Heart left ventricle (tissue), 13 donors: Measurements from ENCODE around the gene ABR.

Experiments used
- POLR2A ChIP-seq, 2 donors: fragments of 450-650 bp; IDR thresholded peaks; one replicate each; pipeline ENCODE4 v1.6.1; 2017; ENCODE audit warnings: antibody characterized with exemption in 2 of 2, mild to moderate bottlenecking in 2 of 2, moderate library complexity in 2 of 2
- TF ChIP-seq, protein P1 (sequence below), 12 donors: fragments of 200-600 bp; sonication (generic) in 4 of 12; IDR thresholded peaks; one replicate each; pipeline versions ENCODE4 v1.5.0 to v1.8.0; 2018 to 2022; ENCODE audit warnings: antibody characterized with exemption in 12 of 12, mild to moderate bottlenecking in 5 of 12
- donor health status: ischemic (EF 13 %, LVEDD 7.1; RV severe dilation, severe dysfunction).
- donor health status: DM: no; HTN: yes; CAD: no.
- donor health status: DM: no; HTN: no; CAD: no.
- donor health status: ischemic (EF 25% LVEDD 6.9; RV normal size, moderate dysfunction).
- donor health status: ischemic (EF 25% LVEDD 5.7; RV mildly dilated, moderate dysfunction).
- donor health status: ischemic (EF 35%, LVEDD 5.7; RV mildly dilated, moderate dysfunction).
- donor health status: nonischemic (EF 11% LVEDD 7.7; RV severe dilation, severe dysfunction).
- donor health status: DM: yes; HTN: yes; CAD: no.
- donor health status: PGD.
- donor health status: ischemic (EF 29% LVEDD 5.4; RV normal size, mild dysfunction).
- donor health status: nonischemic (EF 23%, LVEDD 6.1; RV moderate dilation, normal function).

DNA sequence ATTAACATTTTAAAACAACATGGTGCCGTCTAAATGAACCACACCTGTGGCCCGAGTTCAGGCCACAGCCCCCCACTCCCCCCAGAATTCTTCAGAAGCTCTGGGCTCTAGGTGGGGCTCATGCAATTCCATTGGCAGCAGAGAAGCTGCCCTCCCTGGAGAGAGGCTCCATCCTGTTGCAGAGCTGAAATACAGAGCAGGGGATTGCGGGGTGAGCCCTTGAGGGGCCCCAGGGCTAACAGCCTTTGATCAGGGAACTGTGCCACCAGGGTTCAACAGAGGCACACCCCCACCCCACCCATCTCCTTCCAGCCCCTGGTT, 69.3 kb downstream of the ABR start:
- no peak for TF ChIP-seq POLR2A (IDR thresholded peaks at IDR 0.05)
- TF ChIP-seq, protein P1, sequence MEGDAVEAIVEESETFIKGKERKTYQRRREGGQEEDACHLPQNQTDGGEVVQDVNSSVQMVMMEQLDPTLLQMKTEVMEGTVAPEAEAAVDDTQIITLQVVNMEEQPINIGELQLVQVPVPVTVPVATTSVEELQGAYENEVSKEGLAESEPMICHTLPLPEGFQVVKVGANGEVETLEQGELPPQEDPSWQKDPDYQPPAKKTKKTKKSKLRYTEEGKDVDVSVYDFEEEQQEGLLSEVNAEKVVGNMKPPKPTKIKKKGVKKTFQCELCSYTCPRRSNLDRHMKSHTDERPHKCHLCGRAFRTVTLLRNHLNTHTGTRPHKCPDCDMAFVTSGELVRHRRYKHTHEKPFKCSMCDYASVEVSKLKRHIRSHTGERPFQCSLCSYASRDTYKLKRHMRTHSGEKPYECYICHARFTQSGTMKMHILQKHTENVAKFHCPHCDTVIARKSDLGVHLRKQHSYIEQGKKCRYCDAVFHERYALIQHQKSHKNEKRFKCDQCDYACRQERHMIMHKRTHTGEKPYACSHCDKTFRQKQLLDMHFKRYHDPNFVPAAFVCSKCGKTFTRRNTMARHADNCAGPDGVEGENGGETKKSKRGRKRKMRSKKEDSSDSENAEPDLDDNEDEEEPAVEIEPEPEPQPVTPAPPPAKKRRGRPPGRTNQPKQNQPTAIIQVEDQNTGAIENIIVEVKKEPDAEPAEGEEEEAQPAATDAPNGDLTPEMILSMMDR (IDR thresholded peaks at IDR 0.05): no peak
